Trophoblast cell (in vitro differentiated cells and primary cell): ENCODE results near the gene HPRT1. TPM values are rescaled to one million over a fixed set of nuclear protein-coding genes. Genes with fewer than 3 reads are reported as not detected.

Source experiments
- DNase-seq, 2 donors: peaks; one replicate each; pipeline ENCODE4 v3.0.0-alpha.2; 2016
- H2AFZ ChIP-seq: 2 replicates; pipeline ENCODE4 v1.6.1; 2013; ENCODE audit warnings: low read length, moderate library complexity, mild to moderate bottlenecking; ENCODE audit not compliant: insufficient read depth, poor library complexity
- H2AK5ac ChIP-seq: 2 replicates; pipeline ENCODE4 v1.6.1; 2013; ENCODE audit warnings: mild to moderate bottlenecking, low read length
- H2BK120ac ChIP-seq: 2 replicates; pipeline ENCODE4 v1.6.1; 2013; ENCODE audit warnings: low read length, mild to moderate bottlenecking, moderate library complexity; ENCODE audit not compliant: insufficient read depth, poor library complexity
- H2BK12ac ChIP-seq: 2 replicates; pipeline ENCODE4 v1.6.1; 2013; ENCODE audit warnings: mild to moderate bottlenecking, low read length, moderate library complexity
- H2BK5ac ChIP-seq: 2 replicates; pipeline ENCODE4 v1.6.1; 2013; ENCODE audit warnings: low read length, low read depth, moderate library complexity, mild to moderate bottlenecking; ENCODE audit not compliant: poor library complexity
- H3K14ac ChIP-seq: 2 replicates; pipeline ENCODE4 v1.6.1; 2013; ENCODE audit warnings: mild to moderate bottlenecking, low read length
- H3K18ac ChIP-seq: 2 replicates; pipeline ENCODE4 v1.6.1; 2013; ENCODE audit warnings: mild to moderate bottlenecking, low read length
- H3K23ac ChIP-seq: 2 replicates; pipeline ENCODE4 v1.6.1; 2013; ENCODE audit warnings: low read length
- H3K27ac ChIP-seq: 2 replicates; pipeline ENCODE4 v1.5.1; 2013; ENCODE audit warnings: low read depth, mild to moderate bottlenecking, inconsistent platforms, low read length, moderate library complexity
- H3K27me3 ChIP-seq: 2 replicates; pipeline ENCODE4 v1.6.1; 2013; ENCODE audit warnings: inconsistent platforms, mild to moderate bottlenecking, low read length, moderate library complexity; ENCODE audit not compliant: insufficient read depth
- H3K36me3 ChIP-seq, 2 experiments: 1 replicate in 1 of 2; 2 replicates in 1 of 2; pipeline ENCODE4 v1.6.1; 2013; ENCODE audit warnings: low read length in 2 of 2, mild to moderate bottlenecking in 2 of 2, moderate library complexity in 1 of 2; ENCODE audit not compliant: insufficient read depth in 2 of 2, control insufficient read depth in 1 of 2
- H3K4ac ChIP-seq: 2 replicates; pipeline ENCODE4 v1.6.1; 2013; ENCODE audit warnings: low read depth, mild to moderate bottlenecking, low read length, moderate library complexity
- H3K4me1 ChIP-seq, 2 experiments: 1 replicate in 1 of 2; 2 replicates in 1 of 2; pipeline ENCODE4 v1.6.1; 2013; ENCODE audit warnings: low read length in 2 of 2, mild to moderate bottlenecking in 2 of 2, moderate library complexity in 1 of 2; ENCODE audit not compliant: insufficient read depth in 2 of 2, control insufficient read depth in 1 of 2
- H3K4me2 ChIP-seq: 2 replicates; pipeline ENCODE4 v1.6.1; 2013; ENCODE audit warnings: inconsistent platforms, mild to moderate bottlenecking, low read length, moderate library complexity
- H3K4me3 ChIP-seq: 2 replicates; pipeline ENCODE4 v1.5.1; 2013; ENCODE audit warnings: mild to moderate bottlenecking, low read depth, low read length, inconsistent platforms
- H3K79me1 ChIP-seq: one replicate; pipeline ENCODE4 v1.6.1; 2013; ENCODE audit warnings: low read length
- H3K79me2 ChIP-seq: 2 replicates; pipeline ENCODE4 v1.6.1; 2013; ENCODE audit warnings: low read length, mild to moderate bottlenecking; ENCODE audit not compliant: control insufficient read depth, insufficient read depth, poor library complexity
- H3K9ac ChIP-seq: 2 replicates; pipeline ENCODE4 v1.6.1; 2013; ENCODE audit warnings: mild to moderate bottlenecking, low read length
- H3K9me3 ChIP-seq: 2 replicates; pipeline ENCODE4 v1.6.1; 2013; ENCODE audit warnings: low read depth, mild to moderate bottlenecking, control low read depth, inconsistent platforms, low read length; ENCODE audit not compliant: insufficient read depth
- H4K12ac ChIP-seq: 2 replicates; pipeline ENCODE4 v1.6.1; 2013; ENCODE audit warnings: low read depth, mild to moderate bottlenecking, low read length, moderate library complexity
- H4K8ac ChIP-seq: 2 replicates; pipeline ENCODE4 v1.6.1; 2013; ENCODE audit warnings: low read depth, mild to moderate bottlenecking, low read length, moderate library complexity
- H4K91ac ChIP-seq: one replicate; pipeline ENCODE4 v1.6.1; 2013; ENCODE audit warnings: low read depth, mild to moderate bottlenecking, low read length, moderate library complexity
- WGBS: extraction: QIAGEN DNeasy Blood & Tissue Kit; methylation state at CpG from one replicate; pipeline ENCODE4 v1.1.7; 2013; ENCODE audit warnings: missing lambda C conversion rate; ENCODE audit not compliant: insufficient read length, insufficient coverage; ENCODE audit errors: extremely low coverage; 5-methylcytosine and 5-hydroxymethylcytosine counted together
- polyA plus RNA-seq: library from polyadenylated mRNA; stranded (reverse); fragments of 200-250 nt; gene quantifications from 2 replicates; pipeline ENCODE4 v1.2.3, GENCODE V29; 2013

HPRT1 gene
- polyA plus RNA-seq: 9.4 and 11.1 TPM in 2 replicates

- no peak within 1 kb of the TSS for H2BK5ac ChIP-seq
- no peaks in the 10 kb centered on the region for H3K4me1 ChIP-seq
- H2AFZ ChIP-seq: no peak within 1 kb of the TSS
- H2AK5ac ChIP-seq: no peak within 1 kb of the TSS
- peak within 1 kb of the TSS; percentile 75 for H3K4me3 ChIP-seq
- H4K12ac ChIP-seq: peak within 1 kb of the TSS; percentile 72
- peaks cover 1% of the 10 kb centered on the region for H3K79me1 ChIP-seq
- H3K18ac ChIP-seq: peak within 1 kb of the TSS; percentile 35
- H3K27ac ChIP-seq: no peak within 1 kb of the TSS
- H3K4ac ChIP-seq: no peak within 1 kb of the TSS
- no peak within 1 kb of the TSS for H3K23ac ChIP-seq
- DNase-seq: peak; percentile 72 to 80
- no peak within 1 kb of the TSS for H2BK12ac ChIP-seq
- no peaks in the 10 kb centered on the region for H3K9me3 ChIP-seq
- no peak within 1 kb of the TSS for H2BK120ac ChIP-seq
- no peak within 1 kb of the TSS for H3K9ac ChIP-seq
- H3K36me3 ChIP-seq: no peaks in the 10 kb centered on the region
- no peaks in the 10 kb centered on the region for H3K27me3 ChIP-seq
- no peak within 1 kb of the TSS for H4K91ac ChIP-seq
- peak within 1 kb of the TSS; percentile 89 for H3K4me2 ChIP-seq
- peak within 1 kb of the TSS; percentile 23 for H4K8ac ChIP-seq
- no CpG with 5 or more reads among the region's 85 CpGs for WGBS
- peak within 1 kb of the TSS; percentile 19 for H3K14ac ChIP-seq
- no peaks in the 10 kb centered on the region for H3K79me2 ChIP-seq
Observed at GRCh38 chrX:134460005-134460861, at the start of gene HPRT1. HPRT1 (plus strand) TSS chrX:134460165; CDS start chrX:134460312, 147 bp downstream.

- H3K4ac ChIP-seq: no peak overlapping the region
- no peak overlapping the region for H3K18ac ChIP-seq
- whole genome bisulfite sequencing: no CpG with 5 or more reads among the region's 5 CpGs
- H3K14ac ChIP-seq: no peak overlapping the region
- no peaks in the 10 kb centered on the region for H3K79me1 ChIP-seq
- no peak overlapping the region for H4K12ac ChIP-seq
- H4K91ac ChIP-seq: no peak overlapping the region
- H3K79me2 ChIP-seq: no peaks in the 10 kb centered on the region
- H3K4me1 ChIP-seq: no peaks in the 10 kb centered on the region
- H2BK120ac ChIP-seq: no peak overlapping the region
- no peak overlapping the region for H3K23ac ChIP-seq
- no peaks in the 10 kb centered on the region for H3K27me3 ChIP-seq
- no peak overlapping the region for H2BK12ac ChIP-seq
- no peak overlapping the region for H3K9ac ChIP-seq
- no peak overlapping the region for H2AK5ac ChIP-seq
- no peak overlapping the region for H3K27ac ChIP-seq
- H3K36me3 ChIP-seq: peaks cover 6 to 7% of the 10 kb centered on the region in 2 experiments
- H3K9me3 ChIP-seq: no peaks in the 10 kb centered on the region
- no peak overlapping the region for H3K4me2 ChIP-seq
- no peak overlapping the region for H4K8ac ChIP-seq
- no peak for DNase-seq
- no peak overlapping the region for H2AFZ ChIP-seq
- no peak overlapping the region for H3K4me3 ChIP-seq
- no peak overlapping the region for H2BK5ac ChIP-seq
Observed at GRCh38 chrX:134416087-134416486, 43.9 kb upstream of the HPRT1 start.

GRCh38 chrX:134418317-134419113 is 41.5 kb upstream of the HPRT1 start:
- Histone ChIP-seq H3K4ac (no peak overlapping the region), H3K79me2 (no peaks in the 10 kb centered on the region), H4K8ac (no peak overlapping the region), H3K18ac (no peak overlapping the region), H2BK12ac (no peak overlapping the region), H2BK120ac (no peak overlapping the region), H2AFZ (no peak overlapping the region), H3K14ac (no peak overlapping the region), H3K4me2 (no peak overlapping the region), H3K27me3 (no peaks in the 10 kb centered on the region), H3K9me3 (no peaks in the 10 kb centered on the region), H3K23ac (no peak overlapping the region), H2AK5ac (no peak overlapping the region), H3K4me3 (no peak overlapping the region), H4K12ac (no peak overlapping the region), H3K79me1 (no peaks in the 10 kb centered on the region), H4K91ac (no peak overlapping the region), H3K9ac (no peak overlapping the region), H3K27ac (no peak overlapping the region), H3K36me3 (peaks cover 6 to 7% of the 10 kb centered on the region in 2 experiments), H2BK5ac (no peak overlapping the region), H3K4me1 (no peaks in the 10 kb centered on the region)
- no CpG with 5 or more reads among the region's 8 CpGs for WGBS
- DNase-seq: no peak

GRCh38 chrX:134419784-134420183 is 40.2 kb upstream of the HPRT1 start:
- Histone ChIP-seq H3K79me2 (no peaks in the 10 kb centered on the region), H3K79me1 (no peaks in the 10 kb centered on the region), H3K18ac (no peak overlapping the region), H4K8ac (no peak overlapping the region), H3K23ac (no peak overlapping the region), H3K4me1 (no peaks in the 10 kb centered on the region), H2AK5ac (no peak overlapping the region), H3K4ac (no peak overlapping the region), H3K14ac (no peak overlapping the region), H2BK120ac (no peak overlapping the region), H3K4me2 (no peak overlapping the region), H3K9me3 (no peaks in the 10 kb centered on the region), H3K27ac (no peak overlapping the region), H3K4me3 (no peak overlapping the region), H3K9ac (no peak overlapping the region), H4K91ac (no peak overlapping the region), H2AFZ (no peak overlapping the region), H3K27me3 (no peaks in the 10 kb centered on the region), H4K12ac (no peak overlapping the region), H3K36me3 (peaks cover 6 to 7% of the 10 kb centered on the region in 2 experiments), H2BK5ac (no peak overlapping the region), H2BK12ac (no peak overlapping the region)
- DNase-seq: no peak
- no CpG with 5 or more reads among the region's 6 CpGs for WGBS
